GM21381 (cell line): Measurements from ENCODE around the gene ARSI.

Experiments
- ATAC-seq: cut with Tn5 transposase; IDR thresholded peaks from one replicate; pipeline ENCODE4 v1.9.1; 2021; ENCODE audit warnings: mild to moderate bottlenecking, moderate library complexity; ENCODE audit not compliant: unreplicated experiment

ARSI gene

GRCh38 chr5:150302301-150303069 lies at the start of gene ARSI:
TSS of gene ARSI (minus strand) at chr5:150302905. CDS start at chr5:150302373, 532 bp downstream.
- no peak for ATAC-seq

GRCh38 chr5:150350524-150351344 lies 48.0 kb upstream of the ARSI start:
- peak; percentile 93 for ATAC-seq

- ATAC-seq: no peak
Measured at GRCh38 chr5:150349681-150350275, 47.1 kb upstream of the ARSI start.

- no peak for ATAC-seq
Measured at GRCh38 chr5:150347451-150347850, 44.7 kb upstream of the ARSI start.

GRCh38 chr5:150347003-150347402 lies 44.3 kb upstream of the ARSI start:
- no peak for ATAC-seq

- no peak for ATAC-seq
Measured at GRCh38 chr5:150346592-150346991, 43.9 kb upstream of the ARSI start.

GRCh38 chr5:150345716-150346115 lies 43.0 kb upstream of the ARSI start:
- no peak for ATAC-seq

- no peak for ATAC-seq
Measured at GRCh38 chr5:150343994-150344631, 41.4 kb upstream of the ARSI start.

GRCh38 chr5:150342583-150342982 lies 39.9 kb upstream of the ARSI start:
- no peak for ATAC-seq

- ATAC-seq: no peak
Measured at GRCh38 chr5:150341989-150342388, 39.3 kb upstream of the ARSI start.

GRCh38 chr5:150341331-150341730 lies 38.6 kb upstream of the ARSI start:
- ATAC-seq: no peak

GRCh38 chr5:150340614-150341255 lies 38.0 kb upstream of the ARSI start:
- no peak for ATAC-seq

GRCh38 chr5:150339841-150340240 lies 37.1 kb upstream of the ARSI start:
- no peak for ATAC-seq

GRCh38 chr5:150339165-150339564 lies 36.5 kb upstream of the ARSI start:
- no peak for ATAC-seq

GRCh38 chr5:150338546-150338945 lies 35.8 kb upstream of the ARSI start:
- no peak for ATAC-seq

GRCh38 chr5:150335778-150336177 lies 33.1 kb upstream of the ARSI start:
- ATAC-seq: no peak

- ATAC-seq: no peak
Measured at GRCh38 chr5:150333400-150333799, 30.7 kb upstream of the ARSI start.

GRCh38 chr5:150329881-150330876 lies 27.5 kb upstream of the ARSI start:
- ATAC-seq: no peak

- no peak for ATAC-seq
Measured at GRCh38 chr5:150329038-150329437, 26.3 kb upstream of the ARSI start.

GRCh38 chr5:150328515-150328914 lies 25.8 kb upstream of the ARSI start:
- no peak for ATAC-seq
